HepG2 (cell line): Measurements from ENCODE around the gene CRIM1. TPM values are rescaled to one million over a fixed set of nuclear protein-coding genes. Genes with fewer than 3 reads are reported as not detected.

Experiments
- ATAC-seq: fragments of 200-7000 bp; cut with Tn5 transposase; 3 replicates; pipeline ENCODE4 v1.9.1; 2020; ENCODE audit warnings: mild to moderate bottlenecking, moderate library complexity
- BruUV-seq: library from RNA; stranded (reverse); fragments of 400-500 nt; replicated peaks from 2 replicates; lab custom pipeline; 2021; lab: Mats Ljungman, UMichigan
- CTCF ChIA-PET: fragments of 300-600 bp; formaldehyde crosslinking; extraction: SDS; loops from one replicate; lab custom pipeline; 2021; ENCODE audit warnings: low total read pairs, inconsistent platforms, low intra/inter-chr PET ratio; lab: Yijun Ruan, JAX
- POLR2A ChIA-PET: fragments of 350-600 bp; sonication (Branson Sonifier 250); formaldehyde crosslinking; loops from one replicate; lab custom pipeline; 2020; ENCODE audit warnings: antibody characterized with exemption, inconsistent platforms; lab: Yijun Ruan, JAX
- DNase-seq: peaks from one replicate; pipeline ENCODE4 v3.0.0-alpha.2; 2015; ENCODE audit warnings: low spot score
- FAIRE-seq: peaks from 3 replicates; lab custom pipeline; 2011; peaks lifted over from hg19 to GRCh38; lab: Jason Lieb, UNC
- H2AFZ ChIP-seq: one replicate; pipeline ENCODE4 v1.6.1; 2011; ENCODE audit warnings: low read length, inconsistent platforms
- H3K27ac ChIP-seq: fragments of 300-600 bp; 3 replicates; pipeline ENCODE4 v1.8.0; 2011; ENCODE audit warnings: mixed run types, mild to moderate bottlenecking, mixed read lengths, low read length, inconsistent platforms; ENCODE audit not compliant: insufficient read depth; ENCODE audit errors: extremely low read length
- H3K27me3 ChIP-seq, 2 experiments: fragments of 200-600 bp in 1 of 2; 2 replicates in 1 of 2; 3 replicates in 1 of 2; pipeline versions ENCODE4 v1.6.0 to v1.8.0; 2011; ENCODE audit warnings: low read length in 2 of 2, mild to moderate bottlenecking in 2 of 2, moderate library complexity in 2 of 2, inconsistent platforms in 1 of 2; ENCODE audit not compliant: insufficient read depth in 2 of 2, control insufficient read depth in 1 of 2
- H3K36me3 ChIP-seq, 2 experiments: fragments of 200-600 bp in 1 of 2; replicated peaks in 1 of 2; 2 replicates in 1 of 2; 3 replicates in 1 of 2; pipeline versions ENCODE4 v1.5.1 to v1.8.0; 2011; ENCODE audit warnings: low read length in 2 of 2, inconsistent platforms in 1 of 2; ENCODE audit not compliant: insufficient read depth in 2 of 2, control insufficient read depth in 1 of 2
- H3K4me1 ChIP-seq: 2 replicates; pipeline ENCODE4 v1.5.1; 2012; ENCODE audit warnings: low read length, inconsistent platforms; ENCODE audit not compliant: insufficient read depth
- H3K4me2 ChIP-seq: 2 replicates; pipeline ENCODE4 v1.6.0; 2011; ENCODE audit warnings: low read depth, low read length, inconsistent platforms
- H3K4me3 ChIP-seq, 3 experiments: fragments of 200-600 bp in 1 of 3; sonication (generic), shearing (Covaris generic) in 1 of 3; replicated peaks in 1 of 3; 2 replicates each; pipeline ENCODE4 v1.5.1; 2011 to 2016; ENCODE audit warnings: low read length in 3 of 3, inconsistent platforms in 2 of 3, low read depth in 2 of 3, mild to moderate bottlenecking in 2 of 3, control low read depth in 1 of 3, mixed read lengths in 1 of 3; ENCODE audit not compliant: insufficient read depth in 1 of 3
- H3K79me2 ChIP-seq: one replicate; pipeline ENCODE4 v1.6.1; 2011; ENCODE audit warnings: low read length, inconsistent platforms; ENCODE audit not compliant: insufficient read depth
- H3K9ac ChIP-seq: 2 replicates; pipeline ENCODE4 v1.6.0; 2011; ENCODE audit warnings: mild to moderate bottlenecking, low read depth, low read length, inconsistent platforms; ENCODE audit not compliant: insufficient read depth
- H3K9me3 ChIP-seq: 2 replicates; pipeline ENCODE4 v1.5.1; 2012; ENCODE audit warnings: mild to moderate bottlenecking, low read length
- H4K20me1 ChIP-seq: 2 replicates; pipeline ENCODE4 v1.6.0; 2011; ENCODE audit warnings: inconsistent platforms, mild to moderate bottlenecking, low read length, moderate library complexity; ENCODE audit not compliant: insufficient read depth
- MAF1 ChIP-seq: sonication (generic); formaldehyde crosslinking; IDR thresholded peaks from 2 replicates; pipeline ENCODE4 v1.5.0; 2020; ENCODE audit warnings: missing genetic modification reagents, borderline replicate concordance
- MBNL3 ChIP-seq: fragments of 250-450 bp; sonication (Bioruptor Pico); conservative IDR thresholded peaks from 2 replicates; pipeline ENCODE4 v1.8.0; 2022; ENCODE audit warnings: mild to moderate bottlenecking, inconsistent platforms
- MEIS1 ChIP-seq: sonication (generic); formaldehyde crosslinking; IDR thresholded peaks from 2 replicates; pipeline ENCODE4 v1.9.0; 2021; ENCODE audit warnings: mild to moderate bottlenecking, missing genetic modification reagents, moderate library complexity, borderline replicate concordance
- NR3C1 ChIP-seq: sonication (generic); formaldehyde crosslinking; IDR thresholded peaks from 2 replicates; pipeline ENCODE4 v1.4.0; 2020; ENCODE audit warnings: missing genetic modification reagents
- TAF1 ChIP-seq: sonication (generic); formaldehyde crosslinking; IDR thresholded peaks from 2 replicates; pipeline ENCODE4 v1.4.0; 2020; ENCODE audit warnings: missing genetic modification reagents
- THYN1 ChIP-seq: sonication (generic); formaldehyde crosslinking; IDR thresholded peaks from 2 replicates; pipeline ENCODE4 v1.8.1; 2023; ENCODE audit warnings: low read depth, mild to moderate bottlenecking, moderate library complexity, missing genetic modification reagents, borderline replicate concordance
- ZNF180 ChIP-seq: sonication (generic); formaldehyde crosslinking; IDR thresholded peaks from 2 replicates; pipeline ENCODE4 v1.4.0; 2020; ENCODE audit warnings: low read depth, missing genetic modification reagents, borderline replicate concordance
- ZNF224 ChIP-seq: sonication (generic); formaldehyde crosslinking; IDR thresholded peaks from 2 replicates; pipeline ENCODE4 v1.5.0; 2020; ENCODE audit warnings: mild to moderate bottlenecking, missing genetic modification reagents
- ZNF260 ChIP-seq: sonication (generic); formaldehyde crosslinking; IDR thresholded peaks from 2 replicates; pipeline ENCODE4 v1.4.0; 2020; ENCODE audit warnings: missing genetic modification reagents, low read depth, mild to moderate bottlenecking, borderline replicate concordance
- ZNF572 ChIP-seq: sonication (generic); formaldehyde crosslinking; IDR thresholded peaks from 2 replicates; pipeline ENCODE4 v1.5.1; 2020; ENCODE audit warnings: mild to moderate bottlenecking, missing genetic modification reagents
- ZNF577 ChIP-seq: sonication (generic); formaldehyde crosslinking; IDR thresholded peaks from 2 replicates; pipeline ENCODE4 v1.4.0; 2020; ENCODE audit warnings: mild to moderate bottlenecking, low read depth, missing genetic modification reagents, borderline replicate concordance
- ZNF7 ChIP-seq: IDR thresholded peaks from 2 replicates; pipeline ENCODE4 v1.6.1; 2016; ENCODE audit warnings: missing biosample characterization, missing genetic modification reagents
- ZNF790 ChIP-seq: sonication (generic); formaldehyde crosslinking; IDR thresholded peaks from 2 replicates; pipeline ENCODE4 v1.8.0; 2022; ENCODE audit warnings: missing genetic modification reagents, mild to moderate bottlenecking, borderline replicate concordance
- ZNF879 ChIP-seq: sonication (generic); formaldehyde crosslinking; IDR thresholded peaks from 2 replicates; pipeline ENCODE4 v1.8.1; 2023; ENCODE audit warnings: missing genetic modification reagents
- WGBS: methylation state at CpG from one replicate; pipeline ENCODE4 v1.1.6; 2017; ENCODE audit warnings: low lambda C conversion rate; 5-methylcytosine and 5-hydroxymethylcytosine counted together
- in situ Hi-C: cut with HindIII; loops from 2 replicates; pipeline ENCODE4 v1.10.0; 2017; ENCODE audit warnings: low pct_unique_long_range_greater_than_20kb; ENCODE audit not compliant: extremely low pct_ligation_motif_present
- intact Hi-C: fragments of 100-400 bp; cut with micrococcal nuclease; formaldehyde crosslinking; loops from one replicate; pipeline ENCODE4 v1.10.0; 2022; ENCODE audit not compliant: unreplicated experiment
- polyA plus RNA-seq, 8 experiments: library from polyadenylated mRNA; depleted of rRNA in 3 of 8; stranded (reverse) in 7 of 8; unstranded in 1 of 8; fragments of >200 nt; fragmentation: Illumina TruSeq in 4 of 8; extraction: Trizol in 4 of 8; gene quantifications; 2 replicates each; pipeline versions ENCODE4 v1.2.1 to v1.2.3, GENCODE V29; 2011 to 2016; ENCODE audit warnings: low read depth in 4 of 8, missing spikeins in 1 of 8, mixed read lengths in 1 of 8; ENCODE audit not compliant: insufficient read depth in 1 of 8
- total RNA-seq, 5 experiments: library from RNA; depleted of rRNA; stranded (reverse); fragments of >200 nt; fragmentation: Illumina TruSeq; extraction: Trizol; gene quantifications; 2 replicates each; pipeline ENCODE4 v1.2.3, GENCODE V29; 2016; ENCODE audit warnings: low read depth in 1 of 5
- TF ChIP-seq, protein P1 (sequence below): fragments of 450-650 bp; IDR thresholded peaks from 2 replicates; pipeline ENCODE4 v1.6.1; 2016

Gene CRIM1
- total and polyA plus RNA-seq, 2 of the 13 experiments (the other 11 are each of a cell fraction or from before 2014, with no cell fraction given), result 39.1 to 69.9 TPM

DNA sequence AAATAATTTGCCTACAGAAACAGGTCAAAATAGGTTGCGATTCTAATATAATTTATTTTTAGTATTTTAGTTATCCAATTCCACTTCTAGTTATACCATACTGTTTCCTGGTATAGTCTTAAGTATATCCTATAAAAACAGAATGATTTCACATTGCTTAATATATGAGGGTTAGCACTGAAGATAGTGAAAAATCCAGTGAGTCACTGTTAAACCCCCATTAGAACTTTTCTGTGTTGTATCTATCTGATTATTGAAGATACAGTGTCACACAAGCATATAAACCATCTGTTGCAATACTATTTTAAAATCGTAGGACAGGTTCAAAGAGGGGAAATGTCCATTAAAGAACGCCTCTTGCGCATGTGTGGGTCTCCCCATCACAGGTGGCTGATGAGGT lies 132.4 kb downstream of the CRIM1 start:
- Histone ChIP-seq H3K4me3 (no peak overlapping the region), H3K27ac (peak overlapping the region; percentile 71), H3K4me2 (no peak overlapping the region), H4K20me1 (no peaks in the 10 kb centered on the region), H3K79me2 (no peaks in the 10 kb centered on the region), H3K9ac (no peak overlapping the region), H2AFZ (no peak overlapping the region), H3K4me1 (peaks cover 58% of the 10 kb centered on the region), H3K9me3 (no peaks in the 10 kb centered on the region), H3K27me3 (no peaks in the 10 kb centered on the region), H3K36me3 (peaks cover 20 to 65% of the 10 kb centered on the region in 2 experiments)
- WGBS, result 97% methylated on average over 4 of the region's 4 CpGs
- intact Hi-C loops (loop anchor here (2.0 kb wide), 1 partner anchor 15 kb away; no protein-coding TSS in a partner anchor), in situ Hi-C loops (no loop called here)
- FAIRE-seq (no peak), ATAC-seq (no peak), DNase-seq (no peak)
- POLR2A ChIA-PET, result interaction anchor here (1.1 to 1.4 kb wide), 2 partner anchors 130 to 133 kb away, joined by 3 read pairs; no protein-coding TSS in a partner anchor
- TF ChIP-seq ZNF572 (CRISPR knock-in tag) (no peak), MBNL3 (CRISPR knock-in tag) (no peak), THYN1 (CRISPR knock-in tag) (no peak), ZNF180 (no peak), ZNF577 (CRISPR knock-in tag) (no peak), ZNF790 (CRISPR knock-in tag) (no peak), ZNF260 (CRISPR knock-in tag) (no peak), ZNF7 (CRISPR knock-in tag) (no peak), TAF1 (no peak), MAF1 (CRISPR knock-in tag) (no peak), ZNF224 (CRISPR knock-in tag) (no peak), ZNF879 (CRISPR knock-in tag) (no peak), MEIS1 (CRISPR knock-in tag) (no peak), NR3C1 (CRISPR knock-in tag) (no peak)
- TF ChIP-seq, protein P1, sequence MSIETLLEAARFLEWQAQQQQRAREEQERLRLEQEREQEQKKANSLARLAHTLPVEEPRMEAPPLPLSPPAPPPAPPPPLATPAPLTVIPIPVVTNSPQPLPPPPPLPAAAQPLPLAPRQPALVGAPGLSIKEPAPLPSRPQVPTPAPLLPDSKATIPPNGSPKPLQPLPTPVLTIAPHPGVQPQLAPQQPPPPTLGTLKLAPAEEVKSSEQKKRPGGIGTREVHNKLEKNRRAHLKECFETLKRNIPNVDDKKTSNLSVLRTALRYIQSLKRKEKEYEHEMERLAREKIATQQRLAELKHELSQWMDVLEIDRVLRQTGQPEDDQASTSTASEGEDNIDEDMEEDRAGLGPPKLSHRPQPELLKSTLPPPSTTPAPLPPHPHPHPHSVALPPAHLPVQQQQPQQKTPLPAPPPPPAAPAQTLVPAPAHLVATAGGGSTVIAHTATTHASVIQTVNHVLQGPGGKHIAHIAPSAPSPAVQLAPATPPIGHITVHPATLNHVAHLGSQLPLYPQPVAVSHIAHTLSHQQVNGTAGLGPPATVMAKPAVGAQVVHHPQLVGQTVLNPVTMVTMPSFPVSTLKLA, result no peak
- no TSS peak for BruUV-seq
- CTCF ChIA-PET, result no interaction called here
